HG03066 (cell line): ENCODE data around the gene POLD4.
"Not testable (repeated sequence)": the region's sequence is repeated elsewhere in the genome, so short reads cannot be mapped to it uniquely, and the experiment has no call there.

Experiments
- ATAC-seq: cut with Tn5 transposase; IDR thresholded peaks from one replicate; pipeline ENCODE4 v1.9.1; 2021; ENCODE audit warnings: low read depth; ENCODE audit not compliant: unreplicated experiment

POLD4 gene

GRCh38 chr11:67353317-67354074 lies at the start of gene POLD4:
POLD4 (minus strand) TSS chr11:67353546; CDS start chr11:67353399, 147 bp downstream.
- peak; percentile 66 for ATAC-seq

DNA sequence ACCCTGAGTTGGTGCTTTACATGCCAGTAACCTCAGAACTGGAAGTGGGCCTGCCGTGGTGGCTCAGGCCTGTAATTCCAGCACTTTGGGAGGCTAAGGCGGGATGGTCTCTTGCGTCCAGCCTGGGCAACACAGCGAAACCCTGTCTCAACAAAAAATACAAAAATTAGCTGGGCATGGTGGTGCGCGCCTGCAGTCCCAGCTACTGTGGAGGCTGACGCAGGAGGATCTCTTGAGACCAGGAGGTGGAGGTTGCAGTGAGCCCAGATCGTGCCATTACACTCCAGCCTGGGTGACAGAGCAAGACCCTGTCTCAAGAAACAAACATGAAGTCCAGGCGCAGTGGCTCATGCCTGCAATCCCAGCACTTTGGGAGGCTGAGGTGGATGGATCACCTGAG lies 49.7 kb upstream of the POLD4 start:
- ATAC-seq = not testable (repeated sequence)

DNA sequence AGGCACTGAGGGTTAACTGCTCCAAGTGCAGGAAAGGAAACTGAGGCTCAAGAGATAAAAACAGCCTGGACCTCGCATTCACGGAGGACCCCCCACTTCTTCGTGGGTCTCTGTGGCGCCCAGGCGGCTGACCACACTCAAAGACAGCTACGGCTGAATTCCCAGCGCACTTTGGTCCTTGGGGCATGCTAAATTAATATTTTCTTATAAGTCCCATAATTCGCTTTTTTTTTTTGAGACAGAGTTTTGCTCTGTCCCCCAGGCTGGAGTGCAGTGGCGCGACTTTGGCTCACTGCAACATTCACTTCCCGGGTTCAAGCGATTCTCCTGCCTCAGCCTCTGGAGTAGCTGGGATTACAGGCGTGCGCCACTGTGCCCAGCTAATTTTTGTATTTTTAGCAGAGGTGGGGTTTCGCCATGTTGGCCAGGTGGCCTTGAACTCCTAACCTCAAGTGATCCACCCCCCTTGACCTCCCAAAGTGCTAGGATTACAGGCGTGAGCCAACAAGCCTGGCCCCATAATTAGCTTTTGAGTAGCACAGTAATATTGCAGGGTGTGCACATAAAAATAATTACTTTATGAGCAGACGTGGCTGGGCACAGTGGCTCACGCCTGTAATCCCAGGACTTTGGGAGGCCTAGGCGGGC lies 49.0 kb upstream of the POLD4 start:
- ATAC-seq = not testable (repeated sequence)

- ATAC-seq = peak; percentile 55
Measured at GRCh38 chr11:67401495-67402191, 48.3 kb upstream of the POLD4 start, which contains the start of gene PPP1CA. PPP1CA (minus strand) TSS chr11:67401858; CDS start chr11:67401782, 76 bp downstream.

DNA sequence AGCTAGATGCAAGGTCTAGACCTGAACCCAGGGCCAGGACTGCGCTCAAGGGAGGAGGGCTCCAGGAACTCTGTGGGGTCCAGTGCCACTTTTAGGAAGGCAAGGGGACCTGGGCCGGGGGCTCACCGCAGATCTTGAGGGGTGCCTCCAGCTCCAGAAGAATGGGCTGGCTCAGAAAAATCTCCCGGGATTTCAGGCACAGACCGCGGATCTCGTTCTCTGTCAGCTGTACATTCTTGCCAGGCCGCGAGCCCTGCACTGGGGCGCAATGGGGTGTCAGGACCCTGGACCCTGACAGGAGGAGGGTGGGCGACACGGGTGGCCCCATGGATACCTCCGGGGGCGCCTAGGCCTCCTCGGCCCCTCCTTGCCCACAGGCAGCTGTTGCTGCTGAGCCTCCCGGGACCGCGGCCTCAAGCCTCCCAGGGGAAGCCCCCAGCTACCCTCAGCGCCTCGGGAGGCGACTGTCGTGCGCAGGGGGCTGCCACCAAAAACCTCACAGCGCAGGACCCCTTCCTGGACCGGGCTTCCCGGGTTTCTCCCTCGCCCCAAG lies 47.7 kb upstream of the POLD4 start:
- ATAC-seq = peak; percentile 18

GRCh38 chr11:67400251-67400941 lies 47.0 kb upstream of the POLD4 start:
- ATAC-seq = no peak

- ATAC-seq = no peak
Measured at GRCh38 chr11:67398661-67399563, 45.6 kb upstream of the POLD4 start.

GRCh38 chr11:67397986-67398660 lies 44.8 kb upstream of the POLD4 start:
- no peak for ATAC-seq

GRCh38 chr11:67397536-67397935 lies 44.2 kb upstream of the POLD4 start:
- no peak for ATAC-seq

- ATAC-seq = no peak
Measured at GRCh38 chr11:67396587-67397389, 43.4 kb upstream of the POLD4 start.

- ATAC-seq = no peak
Measured at GRCh38 chr11:67396259-67396581, 42.9 kb upstream of the POLD4 start.

- no peak for ATAC-seq
Measured at GRCh38 chr11:67395555-67396258, 42.4 kb upstream of the POLD4 start.

DNA sequence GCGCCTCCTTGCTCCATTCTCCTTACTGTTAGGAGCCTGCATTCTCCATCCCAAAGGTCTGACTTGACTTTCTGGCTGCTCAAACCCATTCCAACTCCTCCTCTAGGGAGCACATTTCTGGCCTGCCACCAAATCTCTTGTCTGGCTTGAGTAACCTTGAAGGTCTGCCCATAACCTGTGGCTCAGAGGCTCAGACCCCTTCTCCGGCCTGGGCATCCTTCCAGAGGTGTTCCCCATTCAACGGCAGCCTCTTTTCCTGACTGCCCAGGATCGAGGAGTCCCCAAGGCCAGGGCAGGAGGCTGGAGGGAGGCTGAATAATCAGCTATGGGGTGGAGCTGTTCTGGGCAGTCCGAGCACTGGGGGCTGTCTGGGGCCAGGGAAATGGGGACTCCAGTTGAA lies 40.6 kb upstream of the POLD4 start:
- no peak for ATAC-seq

DNA sequence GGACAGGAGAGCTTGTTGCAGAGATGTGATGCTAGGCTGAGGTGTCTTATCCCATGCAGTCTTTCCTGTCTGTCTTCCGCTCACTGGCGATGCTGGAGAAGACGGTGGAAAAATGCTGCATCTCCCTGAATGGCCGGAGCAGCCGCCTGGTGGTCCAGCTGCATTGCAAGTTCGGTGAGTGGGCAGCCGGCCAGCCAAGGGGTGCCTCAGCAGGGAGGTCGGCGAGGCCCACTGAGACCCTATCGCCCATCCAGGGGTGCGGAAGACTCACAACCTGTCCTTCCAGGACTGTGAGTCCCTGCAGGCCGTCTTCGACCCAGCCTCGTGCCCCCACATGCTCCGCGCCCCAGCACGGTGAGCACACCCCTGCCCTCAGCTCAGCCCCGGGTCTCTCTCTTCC lies 40.1 kb upstream of the POLD4 start:
- no peak for ATAC-seq

- ATAC-seq = no peak
Measured at GRCh38 chr11:67392183-67392715, 38.9 kb upstream of the POLD4 start.

GRCh38 chr11:67391304-67392182 lies 38.2 kb upstream of the POLD4 start, which contains the start of gene RAD9A:
RAD9A (plus strand) TSS chr11:67391986; CDS start chr11:67392045, 59 bp downstream.
- peak; percentile 59 for ATAC-seq
